Body of pancreas (tissue), 4 donors: Measurements from ENCODE around the gene IGSF21.

Source experiments
- CTCF ChIP-seq, 7 experiments: fragments of 450-650 bp in 4 of 7; fragments of 200-600 bp in 3 of 7; sonication (generic) in 3 of 7; IDR thresholded peaks; one replicate each; pipeline ENCODE4 v1.5.1; 2016 to 2019; ENCODE audit warnings: antibody characterized with exemption in 7 of 7
- POLR2A ChIP-seq, 3 donors: fragments of 450-650 bp; IDR thresholded peaks; one replicate each; pipeline ENCODE4 v1.6.1; 2016; ENCODE audit warnings: antibody characterized with exemption in 3 of 3, mild to moderate bottlenecking in 2 of 3

GRCh38 chr1:18397641-18398040, 290.0 kb downstream of the IGSF21 start:
- no peak for TF ChIP-seq CTCF (IDR thresholded peaks at IDR 0.05)
- no peak for TF ChIP-seq POLR2A (IDR thresholded peaks at IDR 0.05)
